ENCODE data around the gene SF3B3.

SF3B3 gene

GRCh38 chr16:70534971-70535370, 11.4 kb downstream of the SF3B3 start:
- Histone ChIP-seq H3K79me2 (ENCODE audit: low read length) (peaks cover 99% of the 10 kb centered on the region), H2AFZ (ENCODE audit: low read depth, low read length) (no peak overlapping the region), H3K4me2 (ENCODE audit: low read length) (no peak overlapping the region), H3K9ac (ENCODE audit: low read length) (no peak overlapping the region), H3K36me3 (replicated peaks; ENCODE audit: low read depth, low read length) (peaks cover 74% of the 10 kb centered on the region), H3K4me3 (ENCODE audit: low read length) (no peak overlapping the region), H3K27ac (ENCODE audit: low read length) (no peak overlapping the region), H3K9me3 (ENCODE audit: insufficient read depth, low read length) (no peaks in the 10 kb centered on the region), H3K4me1 (ENCODE audit: low read length) (no peaks in the 10 kb centered on the region), H4K20me1 (ENCODE audit: insufficient read depth, low read length) (peaks cover 74% of the 10 kb centered on the region), H3K27me3 (ENCODE audit: low read depth, low read length) (no peaks in the 10 kb centered on the region)
- TF ChIP-seq, protein P1, sequence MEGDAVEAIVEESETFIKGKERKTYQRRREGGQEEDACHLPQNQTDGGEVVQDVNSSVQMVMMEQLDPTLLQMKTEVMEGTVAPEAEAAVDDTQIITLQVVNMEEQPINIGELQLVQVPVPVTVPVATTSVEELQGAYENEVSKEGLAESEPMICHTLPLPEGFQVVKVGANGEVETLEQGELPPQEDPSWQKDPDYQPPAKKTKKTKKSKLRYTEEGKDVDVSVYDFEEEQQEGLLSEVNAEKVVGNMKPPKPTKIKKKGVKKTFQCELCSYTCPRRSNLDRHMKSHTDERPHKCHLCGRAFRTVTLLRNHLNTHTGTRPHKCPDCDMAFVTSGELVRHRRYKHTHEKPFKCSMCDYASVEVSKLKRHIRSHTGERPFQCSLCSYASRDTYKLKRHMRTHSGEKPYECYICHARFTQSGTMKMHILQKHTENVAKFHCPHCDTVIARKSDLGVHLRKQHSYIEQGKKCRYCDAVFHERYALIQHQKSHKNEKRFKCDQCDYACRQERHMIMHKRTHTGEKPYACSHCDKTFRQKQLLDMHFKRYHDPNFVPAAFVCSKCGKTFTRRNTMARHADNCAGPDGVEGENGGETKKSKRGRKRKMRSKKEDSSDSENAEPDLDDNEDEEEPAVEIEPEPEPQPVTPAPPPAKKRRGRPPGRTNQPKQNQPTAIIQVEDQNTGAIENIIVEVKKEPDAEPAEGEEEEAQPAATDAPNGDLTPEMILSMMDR (IDR thresholded peaks at IDR 0.05; ENCODE audit: low read depth, low read length) = no peak
- TF ChIP-seq EZH2phosphoT487 (IDR thresholded peaks at IDR 0.05; ENCODE audit: low read depth) = no peak

DNA sequence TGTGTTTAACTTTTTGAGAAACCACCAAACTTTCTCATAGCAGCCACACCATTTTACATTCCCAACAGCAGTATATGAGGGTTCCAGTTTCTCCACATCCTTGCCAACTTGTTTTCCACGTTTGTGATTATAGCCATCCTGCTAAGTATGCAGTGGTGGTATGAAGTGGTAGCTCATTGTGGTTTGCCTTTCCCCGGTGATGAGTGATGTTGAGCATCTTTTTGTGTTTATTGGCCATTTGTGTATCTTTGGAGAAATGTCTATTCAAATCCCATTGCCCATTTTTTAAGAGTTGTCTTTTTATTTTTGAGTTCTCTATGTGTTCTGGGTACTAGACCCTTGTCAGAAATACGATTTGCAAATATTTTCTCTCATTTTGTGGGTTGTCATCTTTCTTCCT, 17.4 kb downstream of the SF3B3 start:
- H3K79me2 ChIP-seq (ENCODE audit: low read length) = peaks cover 98% of the 10 kb centered on the region
- no peaks in the 10 kb centered on the region for H3K27me3 ChIP-seq (ENCODE audit: low read depth, low read length)
- H4K20me1 ChIP-seq (ENCODE audit: insufficient read depth, low read length) = peaks cover 72% of the 10 kb centered on the region
- peaks cover 71% of the 10 kb centered on the region for H3K36me3 ChIP-seq (replicated peaks; ENCODE audit: low read depth, low read length)
- H3K9me3 ChIP-seq (ENCODE audit: insufficient read depth, low read length) = no peaks in the 10 kb centered on the region
- TF ChIP-seq, protein P1 (IDR thresholded peaks at IDR 0.05; ENCODE audit: low read depth, low read length) = no peak
- no peak for TF ChIP-seq EZH2phosphoT487 (IDR thresholded peaks at IDR 0.05; ENCODE audit: low read depth)
- no peaks in the 10 kb centered on the region for H3K4me1 ChIP-seq (ENCODE audit: low read length)
- no peak overlapping the region for H3K9ac ChIP-seq (ENCODE audit: low read length)
- no peak overlapping the region for H2AFZ ChIP-seq (ENCODE audit: low read depth, low read length)
- no peak overlapping the region for H3K4me3 ChIP-seq (ENCODE audit: low read length)
- H3K27ac ChIP-seq (ENCODE audit: low read length) = no peak overlapping the region
- H3K4me2 ChIP-seq (ENCODE audit: low read length) = no peak overlapping the region

- Histone ChIP-seq H3K79me2 (ENCODE audit: low read length) (peaks cover 96% of the 10 kb centered on the region), H3K36me3 (replicated peaks; ENCODE audit: low read depth, low read length) (peaks cover 70% of the 10 kb centered on the region)
- TF ChIP-seq, protein P1 (IDR thresholded peaks at IDR 0.05; ENCODE audit: low read depth, low read length) = no peak
- no peak for TF ChIP-seq EZH2phosphoT487 (IDR thresholded peaks at IDR 0.05; ENCODE audit: low read depth)
Observed at GRCh38 chr16:70544548-70544947, 20.9 kb downstream of the SF3B3 start.

DNA sequence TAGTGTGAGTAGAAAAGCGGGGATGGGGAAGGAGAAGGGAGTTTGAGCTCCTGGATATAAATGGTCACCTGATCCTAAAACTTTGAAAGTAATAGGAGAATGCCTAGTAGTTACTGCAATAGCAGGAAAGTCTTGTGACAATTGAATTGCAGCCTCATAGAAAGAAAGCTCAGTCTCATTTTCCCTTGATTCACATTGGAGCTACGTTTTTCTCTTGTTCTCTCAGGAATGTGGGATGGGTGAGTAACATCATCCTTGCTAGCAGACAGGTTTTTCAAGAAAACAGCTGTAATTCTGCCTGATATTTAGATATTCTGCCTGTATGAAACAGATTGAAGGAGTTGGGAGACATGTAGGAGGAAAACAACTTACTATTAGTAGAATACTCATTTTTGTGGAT, 25.3 kb downstream of the SF3B3 start:
- H3K27me3 ChIP-seq (ENCODE audit: low read depth, low read length) = no peaks in the 10 kb centered on the region
- H4K20me1 ChIP-seq (ENCODE audit: insufficient read depth, low read length) = peaks cover 84% of the 10 kb centered on the region
- peaks cover 95% of the 10 kb centered on the region for H3K79me2 ChIP-seq (ENCODE audit: low read length)
- no peak overlapping the region for H2AFZ ChIP-seq (ENCODE audit: low read depth, low read length)
- no peaks in the 10 kb centered on the region for H3K4me1 ChIP-seq (ENCODE audit: low read length)
- TF ChIP-seq EZH2phosphoT487 (IDR thresholded peaks at IDR 0.05; ENCODE audit: low read depth) = no peak
- TF ChIP-seq, protein P1 (IDR thresholded peaks at IDR 0.05; ENCODE audit: low read depth, low read length) = no peak
- H3K27ac ChIP-seq (ENCODE audit: low read length) = no peak overlapping the region
- H3K4me3 ChIP-seq (ENCODE audit: low read length) = no peak overlapping the region
- peaks cover 75% of the 10 kb centered on the region for H3K36me3 ChIP-seq (replicated peaks; ENCODE audit: low read depth, low read length)
- H3K4me2 ChIP-seq (ENCODE audit: low read length) = no peak overlapping the region
- H3K9me3 ChIP-seq (ENCODE audit: insufficient read depth, low read length) = no peaks in the 10 kb centered on the region
- H3K9ac ChIP-seq (ENCODE audit: low read length) = no peak overlapping the region

More at GRCh38 chr16:70544548-70544947, 20.9 kb downstream of the SF3B3 start:
- Histone ChIP-seq H3K4me3 (ENCODE audit: low read length) (no peak overlapping the region), H2AFZ (ENCODE audit: low read depth, low read length) (no peak overlapping the region), H3K4me2 (ENCODE audit: low read length) (no peak overlapping the region), H3K9ac (ENCODE audit: low read length) (no peak overlapping the region), H3K27ac (ENCODE audit: low read length) (no peak overlapping the region), H3K9me3 (ENCODE audit: insufficient read depth, low read length) (no peaks in the 10 kb centered on the region), H4K20me1 (ENCODE audit: insufficient read depth, low read length) (peaks cover 70% of the 10 kb centered on the region), H3K27me3 (ENCODE audit: low read depth, low read length) (no peaks in the 10 kb centered on the region), H3K4me1 (ENCODE audit: low read length) (no peaks in the 10 kb centered on the region)
